HG03139 (cell line): ENCODE data around the gene ZNF549.
"Not testable (repeated sequence)": the region's sequence is repeated elsewhere in the genome, so short reads cannot be mapped to it uniquely, and the experiment has no call there.

Experiments used
- ATAC-seq: cut with Tn5 transposase; IDR thresholded peaks from one replicate; pipeline ENCODE4 v1.9.1; 2021; ENCODE audit not compliant: unreplicated experiment

ZNF549 gene

DNA sequence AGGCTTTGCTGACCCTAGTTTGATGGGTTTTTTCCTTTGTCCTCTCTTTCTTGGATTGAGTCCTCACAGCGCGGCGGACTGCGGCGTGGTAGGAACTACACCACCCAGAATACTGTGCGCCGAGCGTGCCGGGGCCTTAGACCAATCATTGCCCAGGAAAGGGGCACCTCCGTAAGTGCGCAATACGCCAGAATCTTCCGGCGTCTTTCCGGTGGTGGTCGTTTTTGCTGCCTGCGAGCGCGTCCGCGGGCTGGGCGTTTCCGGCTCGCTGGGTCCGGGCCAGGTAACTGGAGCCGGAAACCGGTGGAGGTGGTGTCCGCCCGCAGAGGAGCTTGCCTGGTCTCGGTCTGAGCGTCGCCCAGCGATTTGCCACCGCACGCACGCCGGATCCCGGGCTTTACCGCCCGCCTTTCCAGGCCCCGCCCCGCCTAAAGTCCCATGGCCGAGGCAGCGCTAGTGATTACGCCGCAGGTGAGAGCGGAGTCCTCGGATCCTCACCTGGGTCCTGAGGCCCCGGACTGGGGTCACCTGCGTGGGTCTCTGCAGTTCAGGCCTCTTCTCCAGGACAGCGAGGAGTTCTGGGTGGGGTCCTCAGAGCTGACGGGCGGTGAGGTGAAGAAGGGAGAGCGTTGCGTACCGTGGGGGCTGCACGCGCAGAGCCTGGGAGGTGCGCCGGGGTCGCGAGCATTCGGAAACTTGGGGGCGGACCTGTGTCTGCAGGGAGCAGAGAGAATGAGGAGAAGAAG is at the start of gene ZNF549:
TSS of gene ZNF549 (plus strand) at position 221 of the 746 bp plus-strand sequence. CDS start at position 439, 218 bp downstream.
- ATAC-seq: peak; percentile 99

DNA sequence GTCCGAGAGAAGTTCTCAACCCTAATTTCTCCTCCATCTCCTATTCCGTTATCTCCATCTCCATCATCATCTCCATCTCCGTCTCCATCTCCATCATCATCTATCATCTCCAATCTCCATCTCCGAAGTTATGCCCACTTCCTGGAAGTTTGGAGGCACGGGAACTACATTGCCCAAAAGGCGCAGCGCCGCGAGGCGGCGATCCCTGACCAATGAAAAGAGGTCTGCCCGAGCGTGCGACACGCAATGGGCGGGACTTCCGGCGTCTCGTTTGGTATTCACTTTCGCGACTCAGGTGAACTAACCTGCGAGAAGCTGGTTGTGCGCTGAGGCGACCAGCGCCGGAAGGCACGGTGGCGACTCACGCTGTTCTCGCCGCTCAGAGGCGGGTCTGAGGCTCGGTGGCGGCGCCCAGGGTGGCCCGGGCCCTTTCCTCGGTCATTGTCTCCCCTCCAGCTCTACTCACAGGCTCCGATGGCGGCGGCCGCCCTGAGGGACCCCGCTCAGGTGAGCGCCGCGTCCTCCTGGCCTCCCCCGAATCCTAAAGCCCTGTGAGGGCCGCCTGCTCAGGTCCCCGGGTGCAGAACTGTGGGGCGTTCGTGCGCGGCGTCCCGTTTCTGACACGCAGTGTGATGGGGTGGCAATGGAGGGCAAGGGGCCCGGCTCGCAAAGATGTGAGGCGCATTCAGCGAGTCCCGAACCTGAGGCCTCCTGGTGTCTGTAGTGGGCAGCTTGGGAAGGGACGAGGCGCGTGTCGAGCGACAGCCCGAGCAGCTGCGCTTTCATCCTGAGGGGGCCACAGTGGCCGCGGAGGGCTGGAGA is 39.5 kb upstream of the ZNF549 start, which contains the start of gene ZNF419:
TSS of gene ZNF419 (plus strand) at position 274 of the 822 bp plus-strand sequence. CDS start at position 475, 201 bp downstream.
- ATAC-seq: peak; percentile 93

DNA sequence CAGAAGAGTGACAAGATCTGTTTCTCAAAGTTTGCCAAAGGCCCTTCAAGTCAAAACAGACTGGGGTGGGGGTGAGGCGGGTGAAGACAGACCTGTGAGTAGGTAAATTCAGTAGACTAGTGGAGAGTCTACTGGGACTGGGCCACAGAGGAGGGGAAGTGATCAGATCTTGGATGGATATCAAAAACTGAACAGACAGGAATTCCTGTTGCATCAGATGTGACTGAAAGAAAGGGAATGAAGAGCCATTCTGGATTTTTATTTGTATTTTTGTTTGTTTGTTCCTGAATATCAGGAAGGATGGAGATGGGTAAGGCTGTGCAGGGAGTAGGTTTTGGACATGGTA is 38.9 kb upstream of the ZNF549 start:
- ATAC-seq: not testable (repeated sequence)

DNA sequence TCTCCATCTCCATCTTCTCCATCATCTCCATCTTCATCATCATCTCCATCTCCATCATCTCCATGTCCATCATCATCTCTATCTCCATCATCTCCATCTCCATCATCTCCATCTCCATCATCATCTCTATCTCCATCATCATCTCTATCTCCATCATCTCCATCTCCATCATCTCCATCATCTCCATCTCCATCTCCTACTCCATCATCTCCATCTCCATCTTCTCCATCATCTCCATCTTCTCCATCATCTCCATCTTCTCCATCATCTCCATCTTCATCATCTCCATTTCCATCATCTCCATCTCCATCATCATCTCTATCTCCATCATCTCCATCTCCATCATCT is 27.9 kb upstream of the ZNF549 start:
- ATAC-seq: not testable (repeated sequence)

DNA sequence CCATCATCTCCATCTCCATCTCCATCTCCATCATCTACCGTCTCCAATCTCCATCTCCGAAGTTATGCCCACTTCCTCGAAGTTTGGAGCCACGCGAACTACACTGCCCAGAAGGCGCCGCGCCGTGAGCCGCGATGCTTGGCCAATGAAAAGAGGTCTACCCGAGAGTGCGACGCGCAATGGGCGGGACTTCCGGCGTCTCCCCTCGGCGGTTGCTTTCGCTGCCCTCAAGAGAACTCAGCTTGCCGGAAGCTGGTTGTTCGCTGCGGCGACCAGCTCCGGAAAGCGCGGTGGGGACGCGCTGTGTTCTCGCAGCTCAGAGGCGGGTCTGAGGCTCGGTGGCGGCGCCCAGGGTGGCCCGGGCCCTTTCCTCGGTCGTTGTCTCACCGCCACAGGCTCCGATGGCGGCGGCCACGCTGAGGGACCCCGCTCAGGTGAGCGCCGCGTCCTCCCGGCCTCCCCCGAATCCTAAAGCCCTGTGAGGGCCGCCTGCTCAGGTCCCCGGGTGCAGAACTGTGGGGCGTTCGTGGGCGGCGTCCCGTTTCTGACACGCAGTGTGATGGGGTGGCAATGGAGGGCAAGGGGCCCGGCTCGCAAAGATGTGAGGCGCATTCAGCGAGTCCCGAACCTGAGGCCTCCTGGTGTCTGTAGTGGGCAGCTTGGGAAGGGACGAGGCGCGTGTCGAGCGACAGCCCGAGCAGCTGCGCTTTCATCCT is 27.3 kb upstream of the ZNF549 start, which contains the start of gene ZNF773:
TSS of gene ZNF773 (plus strand) at position 259 of the 716 bp plus-strand sequence. CDS start at position 402, 143 bp downstream.
- peak; percentile 94 for ATAC-seq

DNA sequence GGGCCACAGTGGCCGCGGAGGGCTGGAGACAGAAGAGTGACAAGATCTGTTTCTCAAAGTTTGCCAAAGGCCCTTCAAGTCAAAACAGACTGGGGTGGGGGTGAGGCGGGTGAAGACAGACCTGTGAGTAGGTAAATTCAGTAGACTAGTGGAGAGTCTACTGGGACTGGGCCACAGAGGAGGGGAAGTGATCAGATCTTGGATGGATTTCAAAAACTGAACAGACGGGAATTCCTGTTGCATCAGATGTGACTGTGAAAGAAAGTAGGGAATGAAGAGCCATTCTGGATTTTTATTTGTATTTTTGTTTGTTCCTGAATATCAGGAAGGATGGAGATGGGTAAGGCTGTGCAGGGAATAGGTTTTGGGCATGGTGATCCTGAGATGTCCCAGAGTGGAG is 26.8 kb upstream of the ZNF549 start:
- ATAC-seq: not testable (repeated sequence)

DNA sequence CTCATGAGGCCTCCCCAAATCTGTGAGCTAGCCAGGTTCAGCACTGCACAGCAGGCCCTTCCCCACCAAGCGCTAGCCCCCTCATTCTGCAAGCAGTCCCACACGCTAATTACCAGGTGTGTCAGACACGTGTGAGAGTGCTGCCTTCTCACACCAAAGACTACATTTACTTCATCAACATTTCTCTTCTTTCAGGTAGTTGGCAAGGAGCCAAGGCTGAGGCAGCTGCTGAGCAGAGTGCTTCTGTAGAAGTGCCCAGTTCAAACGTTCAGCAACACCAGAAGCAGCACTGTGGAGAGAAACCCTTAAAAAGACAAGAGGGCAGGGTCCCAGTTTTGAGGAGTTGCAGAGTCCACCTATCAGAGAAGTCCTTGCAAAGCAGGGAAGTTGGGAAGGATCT is 21.0 kb upstream of the ZNF549 start:
- no peak for ATAC-seq

DNA sequence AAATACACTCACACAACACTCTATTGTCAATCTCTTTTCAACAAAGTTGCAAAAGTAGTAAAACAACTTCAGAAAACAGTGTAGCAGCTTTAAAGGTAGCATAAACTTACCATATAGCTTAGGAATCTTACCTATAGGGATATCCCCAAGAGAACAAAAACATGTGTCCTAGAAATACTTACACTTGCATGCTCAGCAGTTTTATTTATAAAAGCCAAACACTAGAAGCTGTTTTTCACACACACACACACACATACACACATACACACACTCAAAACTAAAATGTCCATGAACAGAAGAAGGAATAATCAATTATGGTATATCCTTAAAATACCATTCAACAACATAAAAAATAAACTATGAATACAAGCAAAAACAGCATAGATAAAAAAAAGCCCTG is 15.7 kb upstream of the ZNF549 start:
- ATAC-seq: no peak

DNA sequence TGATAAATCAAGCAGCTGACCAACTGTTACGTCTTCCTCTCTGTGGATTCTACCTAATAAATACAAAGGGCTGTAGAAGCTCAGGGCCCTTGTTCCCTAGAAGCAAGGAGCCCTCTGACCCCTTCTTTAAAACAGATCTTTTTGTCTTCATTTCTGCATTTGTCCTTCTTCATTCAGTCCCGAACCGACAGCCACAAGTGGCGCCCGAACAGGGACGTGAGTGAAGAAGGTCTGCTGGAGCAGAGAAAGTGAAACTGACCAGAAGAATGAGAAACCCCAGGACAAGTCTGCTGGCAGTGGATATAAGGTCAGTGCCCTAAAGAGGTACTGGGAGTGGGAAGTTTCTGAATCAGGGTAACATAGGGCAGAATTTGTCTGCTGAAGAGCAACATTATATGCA is 14.3 kb upstream of the ZNF549 start:
- no peak for ATAC-seq

DNA sequence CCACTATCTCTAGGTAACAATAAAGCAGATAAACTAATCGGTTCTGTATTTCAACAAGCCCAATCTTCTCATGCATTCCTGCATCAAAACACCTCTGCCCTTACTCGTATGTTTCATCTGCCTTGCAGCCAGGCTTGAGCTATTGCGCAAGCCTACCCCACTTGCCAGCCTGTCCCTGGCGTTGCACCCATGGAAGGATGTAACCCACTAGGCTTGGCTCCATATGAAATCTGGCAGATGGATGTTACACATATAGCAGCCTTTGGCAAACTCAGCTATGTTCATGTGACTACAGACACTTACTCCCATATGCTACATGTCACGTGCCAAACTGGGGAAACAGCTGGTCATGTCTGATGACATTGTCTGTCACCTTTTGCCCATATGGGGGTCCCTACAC is 11.9 kb upstream of the ZNF549 start:
- no peak for ATAC-seq

DNA sequence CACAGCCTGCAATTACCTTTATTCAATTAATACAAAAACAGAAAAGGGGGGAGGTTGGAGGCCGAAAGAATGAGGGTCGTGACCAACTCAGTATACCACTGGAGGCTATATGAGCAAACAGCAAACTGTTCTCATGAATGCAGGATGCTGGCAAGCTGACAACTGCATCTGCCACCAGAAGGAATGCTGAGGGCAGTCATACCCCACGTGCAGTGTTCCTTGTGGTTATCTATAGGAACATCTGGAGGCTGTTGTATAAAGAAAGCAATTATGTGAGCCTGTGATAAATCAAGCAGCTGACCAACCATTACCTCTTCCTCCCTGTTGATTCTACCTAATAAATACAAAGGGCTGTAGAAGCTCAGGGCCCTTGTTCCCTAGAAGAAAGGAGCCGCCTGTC is 9.1 kb upstream of the ZNF549 start:
- not testable (repeated sequence) for ATAC-seq

DNA sequence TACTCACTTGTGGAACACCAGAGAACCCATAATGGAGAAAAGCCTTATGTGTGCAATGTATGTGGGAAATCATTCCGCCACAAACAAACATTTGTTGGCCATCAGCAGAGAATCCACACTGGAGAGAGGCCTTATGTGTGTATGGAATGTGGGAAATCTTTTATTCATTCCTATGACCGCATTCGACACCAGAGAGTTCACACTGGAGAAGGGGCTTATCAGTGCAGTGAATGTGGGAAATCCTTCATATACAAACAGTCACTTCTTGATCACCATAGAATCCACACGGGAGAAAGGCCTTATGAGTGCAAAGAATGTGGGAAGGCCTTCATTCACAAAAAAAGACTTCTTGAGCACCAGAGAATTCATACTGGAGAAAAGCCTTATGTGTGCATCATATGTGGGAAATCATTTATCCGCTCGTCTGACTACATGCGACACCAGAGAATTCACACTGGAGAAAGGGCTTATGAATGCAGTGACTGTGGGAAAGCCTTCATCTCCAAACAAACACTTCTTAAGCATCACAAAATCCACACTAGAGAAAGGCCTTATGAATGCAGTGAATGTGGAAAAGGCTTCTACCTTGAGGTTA is 10.9 kb downstream of the ZNF549 start:
- no peak for ATAC-seq

DNA sequence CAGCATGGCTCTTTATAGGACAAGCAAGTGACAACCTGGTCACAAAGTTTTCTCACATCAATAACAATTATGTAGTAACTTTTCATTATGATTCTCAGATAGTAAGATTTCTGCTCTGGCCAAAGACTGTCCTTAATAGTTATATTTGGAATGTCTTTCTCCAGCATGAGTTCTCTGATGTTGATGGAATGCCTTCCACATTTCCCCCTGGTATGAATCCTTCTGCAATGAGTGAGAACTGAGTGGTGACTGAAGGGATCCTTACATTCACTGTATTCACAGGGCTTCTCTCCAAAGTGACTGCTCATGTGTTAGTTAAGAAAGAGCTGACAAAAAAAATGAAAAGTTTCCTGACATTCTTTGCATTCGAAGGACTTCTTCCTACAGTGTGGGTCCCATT is 19.4 kb downstream of the ZNF549 start:
- no peak for ATAC-seq

DNA sequence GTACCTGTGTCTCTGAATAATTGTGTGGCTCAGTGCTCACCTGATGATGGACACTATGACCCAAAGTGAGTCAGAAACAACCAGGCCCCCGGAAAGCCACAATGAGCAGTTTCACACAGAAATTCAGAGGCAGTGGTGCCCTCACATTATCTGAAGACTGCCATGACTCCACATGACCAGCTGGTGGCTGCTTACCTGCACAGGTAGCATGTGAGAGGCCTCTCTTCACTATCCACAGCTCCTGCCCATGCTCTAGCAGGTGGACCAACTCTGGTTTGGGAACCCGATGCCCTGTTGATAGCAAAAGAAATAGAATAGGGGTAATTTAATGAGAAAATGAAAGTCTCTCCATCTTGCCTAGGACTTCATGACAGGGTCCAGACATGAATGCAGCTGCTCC is 25.3 kb downstream of the ZNF549 start:
- ATAC-seq: no peak

DNA sequence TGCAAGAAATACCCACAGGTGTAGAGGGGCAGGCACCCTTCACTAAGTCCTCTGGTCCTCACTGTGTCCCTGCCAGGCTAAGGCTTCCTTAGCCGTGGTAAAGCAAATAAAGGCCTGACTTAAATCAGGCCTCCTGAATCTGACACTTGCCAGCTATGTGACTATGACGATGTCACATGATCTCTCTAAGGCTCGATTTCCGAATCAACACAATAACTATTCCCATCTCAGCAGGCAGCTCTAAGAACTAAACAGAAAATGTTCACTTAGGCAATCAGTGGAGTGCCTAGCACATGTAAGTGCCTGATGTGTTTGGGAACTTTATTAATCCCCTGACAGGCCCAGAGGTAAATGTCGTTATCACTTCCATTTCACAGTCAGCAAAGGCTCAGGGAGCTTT is 30.5 kb downstream of the ZNF549 start:
- ATAC-seq: no peak

DNA sequence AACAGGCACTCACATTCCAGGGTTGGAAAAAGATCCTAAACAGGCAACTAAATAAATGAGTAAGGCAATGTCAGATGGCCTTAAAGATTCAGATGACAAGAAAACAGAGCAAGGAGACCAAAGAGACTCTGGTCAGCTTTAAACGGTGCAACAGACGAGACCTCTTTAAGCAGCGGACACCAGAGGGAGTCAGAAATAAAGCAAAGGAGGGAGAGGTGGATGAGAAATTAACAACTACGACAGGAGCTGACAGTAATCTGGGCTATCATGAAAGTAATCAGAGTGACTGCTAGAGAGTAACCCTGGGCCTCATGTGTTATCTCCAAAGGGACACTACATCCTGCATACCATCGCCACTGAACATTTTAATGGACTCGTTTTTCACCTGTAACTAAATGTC is 31.4 kb downstream of the ZNF549 start:
- ATAC-seq: no peak

DNA sequence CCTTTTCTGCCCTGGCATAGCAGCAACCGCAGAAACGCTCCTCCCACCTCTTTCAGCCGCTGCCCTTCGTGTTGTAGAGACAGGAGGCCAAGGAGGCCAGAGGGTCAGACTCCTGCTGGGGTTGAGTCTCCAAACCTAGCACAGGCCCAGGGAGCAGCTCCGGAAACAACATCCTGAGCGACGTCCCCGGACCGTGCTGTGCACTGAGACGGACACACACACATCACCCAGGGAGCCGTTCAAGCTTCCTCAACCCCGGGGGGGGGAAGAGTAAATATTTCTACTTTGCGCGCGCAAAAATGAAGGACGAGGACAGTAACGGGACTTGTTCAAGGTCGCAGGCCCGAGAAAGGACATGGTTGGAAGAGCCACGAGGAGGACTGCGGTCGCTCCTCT is 31.9 kb downstream of the ZNF549 start:
- no peak for ATAC-seq

DNA sequence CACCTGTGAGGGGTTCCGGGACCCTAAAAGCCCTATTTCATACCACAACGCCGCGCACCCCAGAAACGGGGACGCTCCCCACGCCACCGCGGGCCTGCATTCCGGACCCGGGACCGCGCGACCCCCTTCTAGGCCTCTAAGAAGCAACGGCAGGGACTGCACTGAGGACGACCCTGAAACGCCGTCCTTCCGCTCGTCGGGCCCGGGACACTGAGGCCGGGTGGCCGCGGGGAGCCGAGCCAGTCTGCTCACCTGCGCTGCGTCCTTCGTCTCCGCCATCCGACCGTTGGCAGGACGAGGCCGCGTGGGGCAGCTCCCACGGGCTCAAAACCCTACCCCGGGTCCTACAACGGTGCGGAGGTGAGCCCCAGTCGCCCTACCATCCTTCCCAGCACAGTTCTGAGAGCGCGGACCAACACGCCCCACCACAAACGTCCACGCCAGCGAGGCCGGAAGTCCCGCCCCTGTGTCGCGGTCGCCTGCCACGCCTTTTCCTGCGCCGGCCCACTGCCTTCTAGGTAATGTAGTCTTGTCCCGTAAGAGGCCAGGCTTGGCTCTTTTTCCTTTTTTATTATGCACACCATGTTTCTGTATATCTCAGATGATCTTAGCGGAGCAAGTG is 32.4 kb downstream of the ZNF549 start, which contains the start of gene ZNF550:
TSS of gene ZNF550 (minus strand) at position 460 of the 622 bp plus-strand sequence. CDS start at position 279, 181 bp downstream.
- ATAC-seq: peak; percentile 97

DNA sequence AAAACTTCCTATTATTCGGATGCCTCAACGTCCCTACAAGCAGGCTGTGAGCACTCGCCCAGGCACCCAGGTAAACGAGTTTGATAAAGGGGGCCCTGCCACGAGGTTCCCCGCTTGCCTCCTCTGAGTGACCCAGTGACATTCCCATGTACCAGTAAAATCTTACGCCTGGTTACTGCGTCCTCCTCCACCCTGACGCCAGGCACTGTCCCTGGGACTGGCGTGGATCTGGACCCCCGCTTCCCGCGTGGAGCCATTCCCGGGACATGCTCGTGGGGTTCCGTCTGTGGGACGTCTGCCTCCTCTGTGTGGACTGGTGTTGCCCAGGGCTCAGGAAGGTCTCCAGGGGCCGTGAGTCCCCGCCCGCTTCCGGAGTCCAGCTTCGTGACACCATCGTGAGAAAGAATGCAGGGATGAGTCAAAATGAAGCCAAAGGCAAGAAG is 32.9 kb downstream of the ZNF549 start:
- no peak for ATAC-seq

DNA sequence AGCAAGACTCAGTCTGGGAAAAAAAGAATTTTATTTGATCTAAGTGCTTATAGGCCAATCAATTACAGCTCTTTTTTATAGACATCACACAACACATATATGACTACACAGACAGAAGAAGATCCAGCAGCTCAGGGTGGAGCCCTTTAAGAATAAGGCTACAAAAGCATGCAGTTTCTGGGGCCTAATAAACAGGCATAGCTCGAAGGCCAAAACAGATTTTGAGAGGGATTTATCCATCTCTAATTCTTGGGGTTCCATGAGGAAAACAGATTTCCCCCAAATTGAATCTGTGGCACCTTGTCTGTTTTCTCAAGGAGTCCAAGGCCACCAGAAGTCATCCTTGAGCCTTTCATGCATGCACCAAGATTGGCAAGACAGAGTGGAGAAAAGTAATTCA is 36.4 kb downstream of the ZNF549 start:
- no peak for ATAC-seq
